Transverse colon (tissue), 4 donors: ENCODE data around the gene KLC3. TPM values are rescaled to one million over a fixed set of nuclear protein-coding genes. Genes with fewer than 3 reads are reported as not detected.
A peak's percentile ranks its signal among the peaks of the same experiment; 100 is the strongest.

Experiments
- DNase-seq: peaks from one replicate; pipeline ENCODE4 v3.0.0-alpha.2; 2019
- H3K27ac ChIP-seq, 4 donors: fragments of 200-600 bp; sonication (generic); 2 replicates each; pipeline ENCODE4 v1.5.1; 2016 to 2018; ENCODE audit warnings: inconsistent platforms in 4 of 4
- H3K27me3 ChIP-seq: fragments of 200-600 bp; sonication (generic); 2 replicates; pipeline ENCODE4 v1.5.1; 2017; ENCODE audit warnings: inconsistent platforms
- H3K36me3 ChIP-seq, 4 donors: fragments of 200-600 bp; sonication (generic); 2 replicates each; pipeline ENCODE4 v1.5.1; 2017 to 2019; ENCODE audit warnings: inconsistent platforms in 4 of 4
- H3K4me1 ChIP-seq, 4 donors: fragments of 200-600 bp; sonication (generic); 2 replicates each; pipeline ENCODE4 v1.5.1; 2017 to 2020; ENCODE audit warnings: inconsistent platforms in 4 of 4
- H3K4me3 ChIP-seq, 4 donors: fragments of 200-600 bp; sonication (generic); 1 replicate in 1 of 4; 2 replicates in 3 of 4; pipeline versions ENCODE4 v1.5.1 to v1.6.1; 2017 to 2019; ENCODE audit warnings: inconsistent platforms in 4 of 4
- H3K9me3 ChIP-seq, 2 donors: fragments of 200-600 bp; sonication (generic); 2 replicates each; pipeline ENCODE4 v1.5.1; 2017 to 2019; ENCODE audit warnings: inconsistent platforms in 2 of 2
- CTCF ChIP-seq, 5 experiments: fragments of 200-600 bp in 3 of 5; fragments of 450-650 bp in 2 of 5; sonication (generic) in 3 of 5; IDR thresholded peaks; 1 replicate in 2 of 5; 2 replicates in 3 of 5; pipeline ENCODE4 v1.5.1; 2016 to 2017; ENCODE audit warnings: antibody characterized with exemption in 5 of 5, inconsistent platforms in 3 of 5, mild to moderate bottlenecking in 2 of 5, moderate library complexity in 1 of 5
- EP300 ChIP-seq: sonication (generic); formaldehyde crosslinking; IDR thresholded peaks from one replicate; pipeline ENCODE4 v1.6.1; 2017; ENCODE audit warnings: antibody characterized with exemption, low read depth
- POLR2A ChIP-seq: fragments of 450-650 bp; IDR thresholded peaks from one replicate; pipeline ENCODE4 v1.6.1; 2016; ENCODE audit warnings: antibody characterized with exemption, mild to moderate bottlenecking, moderate library complexity
- POLR2AphosphoS5 ChIP-seq, 3 donors: sonication (generic); formaldehyde crosslinking; IDR thresholded peaks; one replicate each; pipeline ENCODE4 v1.6.1; 2016; ENCODE audit warnings: antibody characterized with exemption in 3 of 3
- WGBS, 2 donors: methylation state at CpG; one replicate each; pipeline ENCODE4 v1.1.5; 2018; ENCODE audit warnings: low coverage in 1 of 2; 5-methylcytosine and 5-hydroxymethylcytosine counted together
- in situ Hi-C, 4 donors: fragments of 200-750 bp; cut with MboI; loops; one replicate each; pipeline versions ENCODE4 v1.15.0 to v1.15.1; 2017; ENCODE audit warnings: low sequenced_read_pairs in 3 of 4, low pct_ligation_motif_present in 1 of 4, low pct_unique_long_range_greater_than_20kb in 1 of 4
- intact Hi-C: fragments of 100-400 bp; cut with DNase I; formaldehyde crosslinking; loops from one replicate; pipeline ENCODE4 v1.15.1; 2023; ENCODE audit warnings: low total_unique reads
- total RNA-seq, 4 donors: library from RNA; depleted of rRNA; stranded (reverse); fragments of >200 nt; gene quantifications; one replicate each; pipeline ENCODE4 v1.1.0, GENCODE V29; 2016

Gene KLC3
- not detected for total RNA-seq

GRCh38 chr19:45340232-45340898, at the start of gene KLC3:
KLC3 (plus strand) TSS chr19:45340750; CDS start chr19:45345542, 4,792 bp downstream.
- intact Hi-C loops (loop anchor here (10.0 kb wide), 1 partner anchor 236 kb away; no protein-coding TSS in a partner anchor), in situ Hi-C loops (no loop called here)
- no peaks in the 10 kb centered on the region for H3K9me3 ChIP-seq
- peaks cover 62% of the 10 kb centered on the region for H3K27me3 ChIP-seq
- peaks cover 0 to 12% (median 8%) of the 10 kb centered on the region in 4 donors for H3K4me1 ChIP-seq
- H3K4me3 ChIP-seq = peak within 1 kb of the TSS in 2 of 4 donors; percentile 22 to 27
- H3K36me3 ChIP-seq = no peaks in the 10 kb centered on the region
- TF ChIP-seq EP300 (no peak), CTCF (IDR thresholded peaks at IDR 0.05) (no peak), POLR2A (no peak), POLR2AphosphoS5 (IDR thresholded peaks at IDR 0.05) (no peak)
- WGBS, 2 donors = 12 to 39% methylated on average over 3 to 50 of the region's 50 CpGs
- H3K27ac ChIP-seq = no peak within 1 kb of the TSS
- DNase-seq = peak; percentile 61

DNA sequence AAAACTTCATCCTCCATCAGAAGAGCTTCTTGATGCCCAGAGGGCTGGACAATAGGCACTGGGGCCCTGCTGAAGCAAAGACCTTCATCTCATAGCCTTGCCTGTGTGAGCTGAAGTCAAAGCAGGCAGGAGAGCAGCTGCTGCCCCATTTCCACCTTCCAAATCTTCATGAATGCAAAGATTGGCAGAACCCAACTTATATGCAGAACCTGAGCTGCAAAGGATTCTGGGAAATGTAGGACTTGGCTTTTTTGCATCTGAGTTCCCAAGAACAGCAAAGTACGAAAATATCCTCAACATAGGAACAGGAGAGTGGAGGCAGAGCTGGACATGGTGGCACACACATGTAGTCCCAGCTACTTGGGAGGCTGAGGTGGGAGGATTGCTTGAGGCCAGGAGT, 48.7 kb upstream of the KLC3 start:
- H3K9me3 ChIP-seq = no peaks in the 10 kb centered on the region
- WGBS, 2 donors = 83 to 93% methylated on average over 1 of the region's 1 CpG
- in situ Hi-C loops (no loop called here), intact Hi-C loops (no loop called here)
- TF ChIP-seq POLR2A = no peak
- TF ChIP-seq POLR2AphosphoS5 (IDR thresholded peaks at IDR 0.05) = no peak
- TF ChIP-seq EP300 = no peak
- no peak for TF ChIP-seq CTCF (IDR thresholded peaks at IDR 0.05)
- H3K36me3 ChIP-seq = peaks cover 0 to 4% (median 0%) of the 10 kb centered on the region in 4 donors
- H3K27ac ChIP-seq = no peak overlapping the region
- no peak for DNase-seq
- H3K27me3 ChIP-seq = no peaks in the 10 kb centered on the region
- no peaks in the 10 kb centered on the region for H3K4me1 ChIP-seq
- no peak overlapping the region for H3K4me3 ChIP-seq

DNA sequence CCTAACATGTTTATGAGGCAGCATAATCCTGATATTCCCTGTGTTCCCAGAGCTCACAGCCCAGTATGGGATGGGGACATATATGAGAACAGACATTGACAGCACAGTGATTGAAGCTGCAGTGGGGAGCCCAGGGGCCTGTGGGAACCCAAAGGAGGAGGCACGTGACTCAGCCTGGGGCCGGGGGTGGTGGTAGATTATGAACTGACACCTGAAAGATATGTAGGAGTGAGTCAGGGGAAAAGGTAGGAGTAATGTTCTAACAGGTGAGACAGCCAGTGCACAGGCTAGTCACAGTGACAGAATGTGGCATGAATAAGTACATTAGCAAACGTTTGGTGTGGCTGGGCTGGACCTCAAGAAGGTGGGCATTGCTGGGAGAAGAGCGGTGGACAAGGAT, 46.9 kb upstream of the KLC3 start:
- WGBS, 2 donors = 71 to 89% methylated on average over 3 to 4 of the region's 4 CpGs
- H3K27me3 ChIP-seq = no peaks in the 10 kb centered on the region
- no peaks in the 10 kb centered on the region for H3K4me1 ChIP-seq
- H3K36me3 ChIP-seq = no peaks in the 10 kb centered on the region
- in situ Hi-C loops = no loop called here
- DNase-seq = no peak
- H3K9me3 ChIP-seq = no peaks in the 10 kb centered on the region
- TF ChIP-seq POLR2A (no peak), CTCF (IDR thresholded peaks at IDR 0.05) (no peak), POLR2AphosphoS5 (IDR thresholded peaks at IDR 0.05) (no peak)
- H3K4me3 ChIP-seq = no peak overlapping the region
- intact Hi-C loops = no loop called here
- H3K27ac ChIP-seq = no peak overlapping the region

DNA sequence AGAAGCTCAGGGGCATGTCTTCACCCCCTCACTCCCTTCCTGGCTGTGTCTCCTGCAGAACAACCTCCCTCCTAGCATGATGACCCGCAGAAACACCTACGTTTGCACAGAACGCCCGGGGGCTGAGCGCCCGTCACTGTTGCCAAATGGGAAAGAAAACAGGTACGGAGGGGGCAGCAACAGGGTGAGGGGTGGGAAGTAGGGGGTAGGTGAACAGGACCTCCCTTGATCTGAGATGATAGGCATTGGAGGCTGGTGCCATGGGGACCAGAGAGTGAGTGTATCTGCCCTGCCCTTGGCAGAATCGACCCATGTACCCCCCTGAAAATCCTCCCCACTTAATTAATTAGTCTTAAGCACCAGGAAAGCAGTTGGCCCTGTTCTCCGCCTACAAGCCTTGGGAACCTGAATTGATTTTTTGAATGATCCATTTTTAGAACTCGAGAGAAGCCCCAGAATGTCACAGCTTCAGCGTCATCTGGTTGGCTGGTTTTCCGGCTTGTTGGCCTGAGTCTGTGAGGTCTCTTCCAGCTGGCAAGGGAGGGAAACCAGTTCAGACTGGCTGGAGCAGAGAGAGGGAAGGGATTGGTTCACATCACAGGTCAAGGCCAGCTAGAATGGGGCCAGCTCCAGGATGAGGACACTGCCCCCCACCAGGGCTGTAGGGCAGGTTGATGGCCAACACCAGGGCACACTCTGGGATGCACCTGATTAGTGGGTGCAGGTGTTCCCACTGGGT, 46.1 kb upstream of the KLC3 start:
- H3K9me3 ChIP-seq = no peaks in the 10 kb centered on the region
- no peak overlapping the region for H3K4me3 ChIP-seq
- intact Hi-C loops (no loop called here), in situ Hi-C loops (no loop called here)
- no peak overlapping the region for H3K27ac ChIP-seq
- TF ChIP-seq POLR2A = no peak
- TF ChIP-seq EP300 = no peak
- TF ChIP-seq CTCF (IDR thresholded peaks at IDR 0.05) = no peak
- TF ChIP-seq POLR2AphosphoS5 (IDR thresholded peaks at IDR 0.05) = no peak
- no peak for DNase-seq
- H3K27me3 ChIP-seq = no peaks in the 10 kb centered on the region
- H3K36me3 ChIP-seq = no peaks in the 10 kb centered on the region
- WGBS, 2 donors = 84% methylated on average over 12 of the region's 12 CpGs; no CpG with 5 or more reads in 1 of the 2 donors
- no peaks in the 10 kb centered on the region for H3K4me1 ChIP-seq
